ENCODE results near the gene CHPF2.

The CHPF2 gene

GRCh38 chr7:151271699-151272355 lies 39.5 kb downstream of the CHPF2 start:
- DNase-seq: no peak

GRCh38 chr7:151272405-151272804 lies 40.1 kb downstream of the CHPF2 start:
- no peak for DNase-seq

GRCh38 chr7:151272877-151273276 lies 40.6 kb downstream of the CHPF2 start:
- no peak for DNase-seq

GRCh38 chr7:151273651-151274390 lies 41.5 kb downstream of the CHPF2 start:
- DNase-seq: no peak

- DNase-seq: no peak
These were observed 42.1 kb downstream of the CHPF2 start for GRCh38 chr7:151274396-151274795.

- no peak for DNase-seq
These were observed 42.9 kb downstream of the CHPF2 start for GRCh38 chr7:151274936-151275812.

- DNase-seq: no peak
These were observed 43.7 kb downstream of the CHPF2 start for GRCh38 chr7:151275813-151276577.

- peak; percentile 76 for DNase-seq
These were observed 44.6 kb downstream of the CHPF2 start for GRCh38 chr7:151276666-151277590.

GRCh38 chr7:151277631-151278030 lies 45.3 kb downstream of the CHPF2 start:
- DNase-seq: no peak

- DNase-seq: no peak
These were observed 46.7 kb downstream of the CHPF2 start for GRCh38 chr7:151278949-151279348.

GRCh38 chr7:151279868-151280267 lies 47.6 kb downstream of the CHPF2 start:
- no peak for DNase-seq

- no peak for DNase-seq
These were observed 48.2 kb downstream of the CHPF2 start for GRCh38 chr7:151280388-151281019.

GRCh38 chr7:151281686-151282085 lies 49.4 kb downstream of the CHPF2 start:
- DNase-seq: no peak

- no peak for DNase-seq
These were observed 49.8 kb downstream of the CHPF2 start for GRCh38 chr7:151282111-151282510.

GRCh38 chr7:151283302-151283701 lies 51.0 kb downstream of the CHPF2 start:
- DNase-seq: no peak

- no peak for DNase-seq
These were observed 53.9 kb downstream of the CHPF2 start for GRCh38 chr7:151286148-151286547.

Measured in femur (tissue), 1 donor.